ENCODE data around the gene PTPA.
"Not testable (repeated sequence)": the region's sequence is repeated elsewhere in the genome, so short reads cannot be mapped to it uniquely, and the experiment has no call there.

The PTPA gene

DNA sequence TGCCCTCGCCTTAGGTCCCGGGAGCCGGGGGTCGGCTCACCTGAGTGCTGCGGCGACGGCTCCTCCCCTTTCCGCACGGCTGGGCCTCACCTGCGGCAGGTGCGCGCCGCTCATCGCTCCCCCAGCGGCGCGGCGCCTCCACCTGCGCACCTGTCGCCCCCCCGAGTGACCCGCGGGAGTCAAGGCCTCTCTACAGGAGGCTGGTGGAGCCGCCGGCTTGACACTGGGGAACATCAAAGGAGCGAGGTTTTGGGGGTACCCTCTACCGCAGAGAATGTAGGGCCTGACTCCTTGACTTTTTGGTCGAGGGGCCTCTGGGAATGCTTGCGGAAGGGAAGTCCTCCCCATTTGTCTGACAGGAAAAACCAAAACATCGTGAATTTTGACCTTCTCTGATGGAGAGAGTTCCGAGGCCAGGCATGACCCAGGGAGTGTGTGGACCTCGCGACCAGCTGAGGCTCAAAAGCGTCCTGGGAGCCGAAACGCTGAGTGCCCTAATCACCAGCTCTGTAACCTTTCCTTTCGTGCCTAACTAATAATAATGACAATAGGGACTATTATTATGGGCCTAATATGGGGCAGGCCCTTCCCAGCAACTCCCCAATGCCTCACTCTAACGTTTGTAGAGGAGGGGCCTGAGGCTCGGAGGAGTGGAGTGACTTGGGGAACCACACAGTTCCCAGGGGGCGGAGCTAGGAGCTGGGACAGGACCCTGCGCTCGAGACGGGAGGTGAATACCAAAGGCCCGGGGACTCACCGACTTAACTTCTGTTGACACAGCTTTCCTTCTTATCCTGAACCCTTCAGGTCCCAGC lies 67.6 kb downstream of the PTPA start:
- no peak for DNase-seq

GRCh38 chr9:129181246-129181645 lies 70.0 kb downstream of the PTPA start:
- DNase-seq = no peak

DNA sequence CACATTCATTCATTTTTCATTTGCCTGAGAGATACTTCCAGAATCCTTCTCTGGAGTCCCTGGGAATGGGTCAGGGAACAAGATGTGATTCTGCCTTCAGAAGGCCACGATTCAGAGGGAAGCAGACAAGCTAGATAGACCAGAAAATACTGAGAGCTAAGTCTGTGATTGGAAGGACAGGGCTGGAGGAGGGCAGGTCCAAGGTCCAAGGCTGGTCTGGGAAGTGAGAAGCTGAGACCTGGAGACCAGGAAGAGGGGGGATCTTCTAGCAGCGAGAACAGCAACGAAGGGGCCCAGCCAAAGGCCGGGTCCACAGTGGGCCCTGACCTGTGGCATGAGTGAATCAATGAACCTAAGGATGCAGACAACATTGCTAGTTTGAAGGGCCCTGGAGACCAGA lies 70.9 kb downstream of the PTPA start:
- DNase-seq = no peak

GRCh38 chr9:129182625-129183494 lies 71.6 kb downstream of the PTPA start:
- no peak for DNase-seq

DNA sequence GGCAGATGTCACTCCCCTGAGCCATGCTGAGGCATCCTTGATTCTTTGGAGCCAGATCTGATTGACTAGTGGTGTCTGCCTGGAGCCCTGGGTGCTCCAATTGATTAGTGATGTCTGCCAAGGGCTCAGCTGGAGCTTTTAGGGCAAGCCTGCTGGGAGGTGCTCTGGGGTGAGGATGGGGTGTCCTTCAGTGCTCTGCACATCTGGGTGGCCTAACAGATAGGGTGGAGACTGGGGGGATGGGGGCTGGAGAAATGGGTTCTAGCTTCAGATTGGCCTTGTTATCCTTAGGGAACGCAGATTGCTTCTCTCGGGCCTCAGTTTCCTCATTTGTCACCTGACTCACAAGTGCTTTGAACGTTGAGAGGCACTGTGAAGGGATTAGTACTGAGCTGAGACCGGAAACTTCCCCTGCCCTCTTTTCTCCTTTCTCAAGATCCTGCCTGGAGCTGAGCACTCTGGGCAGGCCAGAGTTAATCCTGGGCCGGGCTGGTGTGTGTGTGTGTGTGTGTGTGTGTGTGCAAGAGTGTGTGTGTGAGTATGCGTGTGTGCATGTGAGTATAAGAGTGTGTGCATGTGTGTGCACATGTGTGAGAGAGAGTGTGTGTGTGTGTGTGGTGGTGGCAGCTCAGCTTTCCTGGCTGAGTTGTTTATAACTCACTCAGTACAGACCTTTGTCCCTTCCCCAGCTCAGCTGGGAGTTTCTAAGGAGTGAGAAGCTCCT lies 72.4 kb downstream of the PTPA start:
- DNase-seq = no peak

DNA sequence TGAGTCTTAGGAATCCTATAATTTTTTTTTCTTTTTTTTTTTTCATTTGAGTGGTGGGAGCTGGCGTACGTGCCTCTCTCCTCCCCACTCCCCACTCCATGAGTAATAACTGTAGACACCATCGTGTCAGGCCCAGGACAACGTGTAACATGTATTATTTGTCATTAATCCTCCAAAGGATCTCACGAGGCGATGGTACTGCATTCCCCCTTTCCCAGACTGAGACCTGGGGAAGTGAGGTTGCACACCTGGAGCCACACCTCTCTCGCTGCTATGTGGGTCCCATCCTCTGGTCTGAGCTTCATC lies 73.0 kb downstream of the PTPA start:
- no peak for DNase-seq

DNA sequence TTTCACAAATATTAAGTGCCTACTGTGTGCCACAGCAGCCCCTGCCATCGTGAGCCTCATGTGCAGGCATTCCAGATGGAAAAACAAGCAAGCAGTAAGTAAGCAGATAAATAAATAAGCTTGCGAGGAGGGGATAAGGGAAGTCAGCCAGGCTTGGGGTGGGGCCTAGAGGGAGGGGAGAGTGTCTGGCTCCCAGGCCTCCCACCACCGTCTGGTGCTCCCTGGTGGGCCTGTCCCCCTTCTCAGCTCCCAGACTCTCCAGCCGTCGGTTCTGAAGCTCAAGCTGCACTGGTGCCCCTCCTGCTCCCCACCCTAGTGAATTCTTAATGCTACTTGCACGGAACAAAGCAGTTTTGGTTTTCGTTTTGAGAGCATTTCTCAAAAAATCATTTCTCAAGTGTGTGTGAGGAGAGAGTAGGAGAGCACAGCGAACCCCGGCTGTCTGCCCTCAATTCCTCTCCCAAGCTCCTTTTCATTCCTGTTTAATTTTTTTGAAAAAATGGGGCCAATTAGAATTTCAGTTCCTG lies 73.4 kb downstream of the PTPA start:
- DNase-seq = no peak

DNA sequence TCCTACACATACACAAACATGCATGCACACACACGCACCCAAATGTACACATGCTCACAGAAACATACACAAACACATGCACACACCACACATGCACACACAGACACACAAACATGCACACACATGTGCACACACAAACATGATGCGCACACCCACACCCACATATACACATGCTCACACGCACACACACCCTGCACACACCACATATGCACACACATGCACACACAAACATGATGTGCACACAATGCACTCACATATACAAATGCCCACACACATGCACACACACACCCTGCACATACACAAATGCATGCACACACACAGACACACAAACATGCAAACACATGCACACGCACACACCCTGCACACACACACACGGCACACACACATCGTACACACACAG lies 74.2 kb downstream of the PTPA start:
- no peak for DNase-seq

GRCh38 chr9:129185991-129186390 lies 74.8 kb downstream of the PTPA start:
- no peak for DNase-seq

GRCh38 chr9:129187042-129187441 lies 75.8 kb downstream of the PTPA start:
- no peak for DNase-seq

GRCh38 chr9:129189971-129190370 lies 78.8 kb downstream of the PTPA start:
- not testable (repeated sequence) for DNase-seq

- no peak for DNase-seq
Measured at GRCh38 chr9:129191234-129191633, 80.0 kb downstream of the PTPA start.

GRCh38 chr9:129193655-129194054 lies 82.4 kb downstream of the PTPA start:
- DNase-seq = no peak

- DNase-seq = no peak
Measured at GRCh38 chr9:129194221-129194620, 83.0 kb downstream of the PTPA start.

DNA sequence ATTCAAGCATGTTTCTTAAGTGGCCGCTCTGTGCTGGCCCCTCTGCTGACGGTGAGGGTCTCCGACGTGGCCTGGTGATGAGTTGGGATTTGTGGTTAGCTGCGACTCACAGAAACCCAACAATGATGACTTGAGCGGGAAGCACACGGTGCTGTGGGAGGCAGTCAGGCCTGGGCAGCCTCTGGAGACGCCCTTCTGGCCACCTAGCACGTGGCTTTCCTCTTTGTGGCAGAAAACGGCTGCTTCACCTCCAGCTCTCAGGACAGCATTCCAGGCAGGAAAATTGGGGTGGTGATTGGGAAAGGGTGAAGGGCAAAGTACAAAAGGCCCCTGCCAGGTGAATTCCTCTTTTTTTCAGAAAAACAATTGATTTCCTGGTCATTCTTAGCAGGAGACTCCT lies 84.4 kb downstream of the PTPA start:
- DNase-seq = no peak

DNA sequence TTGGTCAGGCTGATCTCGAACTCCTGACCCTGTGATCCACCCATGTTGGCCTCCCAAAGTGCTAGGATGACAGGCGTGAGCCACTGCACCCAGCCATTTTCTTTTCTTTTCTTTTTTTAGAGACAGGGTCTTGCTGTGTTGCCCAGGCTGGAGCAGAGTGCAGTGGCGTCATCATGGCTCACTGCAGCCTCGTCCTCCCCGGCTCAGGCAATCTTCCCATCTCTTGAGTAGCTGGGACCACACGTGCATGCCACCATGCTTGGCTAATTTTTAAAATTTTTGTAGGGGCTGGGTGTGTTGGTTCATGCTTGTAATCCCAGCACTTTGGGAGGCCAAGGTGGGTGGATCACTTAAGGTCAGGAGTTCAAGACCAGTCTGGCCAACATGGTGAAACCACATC lies 85.8 kb downstream of the PTPA start:
- not testable (repeated sequence) for DNase-seq

DNA sequence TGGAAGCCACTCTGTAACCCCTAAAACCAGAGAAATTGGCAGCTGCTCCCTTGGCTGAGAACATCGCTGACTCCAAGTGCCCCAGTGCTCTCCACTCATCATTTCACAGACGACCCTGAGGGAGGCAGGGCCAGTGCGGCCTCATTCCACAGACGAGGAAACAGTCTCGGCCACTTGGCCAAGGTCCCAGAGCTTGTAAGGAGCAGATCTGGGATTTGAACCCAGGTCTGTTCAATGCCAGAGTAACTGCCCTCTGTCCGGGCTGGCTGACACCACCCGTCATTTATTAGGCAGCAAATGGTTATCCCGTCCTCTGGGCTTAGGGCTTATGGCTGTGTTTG lies 86.7 kb downstream of the PTPA start:
- no peak for DNase-seq
